OCI-LY3 (cell line): ENCODE results near the gene KRIT1.

ENCODE experiments used
- H2AFZ ChIP-seq: fragments of 200-600, 300-600 bp; shearing (Covaris generic); 2 replicates; pipeline ENCODE4 v1.6.0; 2014; ENCODE audit warnings: antibody characterized with exemption, low read depth, low read length
- H3K27ac ChIP-seq: fragments of 200-600, 300-600 bp; sonication (generic); 2 replicates; pipeline ENCODE4 v1.5.1; 2014; ENCODE audit warnings: mild to moderate bottlenecking, low read length, moderate library complexity, mixed read lengths
- H3K27me3 ChIP-seq: fragments of 200-600, 300-600 bp; sonication (generic); 2 replicates; pipeline ENCODE4 v1.6.1; 2014; ENCODE audit warnings: low read depth, low read length, mixed read lengths
- H3K36me3 ChIP-seq: fragments of 200-600, 300-600 bp; sonication (generic); replicated peaks from 2 replicates; pipeline ENCODE3; 2014; ENCODE audit warnings: low read depth, low read length, mixed read lengths
- H3K4me1 ChIP-seq: fragments of 300-600, 200-600 bp; sonication (generic); 2 replicates; pipeline ENCODE4 v1.6.1; 2014; ENCODE audit warnings: low read length, mixed read lengths
- H3K4me2 ChIP-seq: fragments of 200-600, 300-600 bp; sonication (generic); 2 replicates; pipeline ENCODE4 v1.6.1; 2014; ENCODE audit warnings: low read length, mixed read lengths
- H3K4me3 ChIP-seq: fragments of 300-600, 200-600 bp; sonication (generic); 2 replicates; pipeline ENCODE4 v1.5.1; 2014; ENCODE audit warnings: antibody characterized with exemption, mild to moderate bottlenecking, low read length, moderate library complexity
- H3K79me2 ChIP-seq: fragments of 300-600, 200-600 bp; shearing (Covaris generic); 2 replicates; pipeline ENCODE4 v1.6.1; 2014; ENCODE audit warnings: mild to moderate bottlenecking, low read length, mixed read lengths
- H3K9ac ChIP-seq: fragments of 300-600, 200-600 bp; shearing (Covaris generic); 2 replicates; pipeline ENCODE4 v1.6.0; 2014; ENCODE audit warnings: mild to moderate bottlenecking, low read length, moderate library complexity
- H3K9me3 ChIP-seq: fragments of 200-600, 300-600 bp; shearing (Covaris generic); 2 replicates; pipeline ENCODE4 v1.6.1; 2014; ENCODE audit warnings: low read length, mixed read lengths; ENCODE audit not compliant: insufficient read depth
- H4K20me1 ChIP-seq: fragments of 200-600, 300-600 bp; sonication (generic); 2 replicates; pipeline ENCODE4 v1.6.1; 2016; ENCODE audit warnings: low read length, mixed read lengths; ENCODE audit not compliant: insufficient read depth
- EZH2phosphoT487 ChIP-seq: fragments of 200-600 bp; shearing (Covaris generic); IDR thresholded peaks from 2 replicates; pipeline ENCODE4 v1.6.1; 2018; ENCODE audit warnings: antibody characterized with exemption, mixed run types, low read depth
- TF ChIP-seq, protein P1 (sequence below): fragments of 200-600, 300-600 bp; sonication (generic); IDR thresholded peaks from 2 replicates; pipeline ENCODE4 v1.5.1; 2014; ENCODE audit warnings: antibody characterized with exemption, low read length, low read depth

KRIT1 gene

DNA sequence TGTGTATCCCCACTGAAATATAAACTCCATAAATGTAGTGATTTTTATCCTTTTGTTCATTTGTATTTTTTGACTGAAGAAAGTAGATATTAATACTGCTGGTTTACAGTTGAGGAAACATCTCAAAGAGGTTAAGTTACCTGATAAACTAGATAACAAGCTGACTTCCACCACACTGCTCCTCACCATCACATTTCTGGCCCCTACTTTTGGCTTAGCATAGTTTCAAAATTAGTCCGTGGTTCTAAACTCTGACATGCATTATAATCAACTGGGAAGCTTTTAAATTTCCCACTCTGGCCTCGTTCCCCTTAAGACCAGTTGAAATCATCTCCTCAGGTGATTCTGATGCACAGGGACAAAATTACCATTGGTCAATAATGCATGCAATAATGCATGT is 43.6 kb upstream of the KRIT1 start:
- Histone ChIP-seq H3K4me3 (no peak overlapping the region), H3K4me2 (no peak overlapping the region), H4K20me1 (0 out of 2 replicates have a peak, but pooled peaks cover 4% of the 10 kb centered on the region), H3K4me1 (peaks cover 7% of the 10 kb centered on the region; the same call in 1 of the 2 replicates), H3K9ac (no peak overlapping the region), H3K27ac (no peak overlapping the region), H3K27me3 (no peaks in the 10 kb centered on the region), H3K79me2 (peaks cover 20% of the 10 kb centered on the region; the same call in 1 of the 2 replicates), H2AFZ (no peak overlapping the region), H3K36me3 (peaks cover 5% of the 10 kb centered on the region), H3K9me3 (no peaks in the 10 kb centered on the region)
- TF ChIP-seq EZH2phosphoT487 = no peak
- TF ChIP-seq, protein P1, sequence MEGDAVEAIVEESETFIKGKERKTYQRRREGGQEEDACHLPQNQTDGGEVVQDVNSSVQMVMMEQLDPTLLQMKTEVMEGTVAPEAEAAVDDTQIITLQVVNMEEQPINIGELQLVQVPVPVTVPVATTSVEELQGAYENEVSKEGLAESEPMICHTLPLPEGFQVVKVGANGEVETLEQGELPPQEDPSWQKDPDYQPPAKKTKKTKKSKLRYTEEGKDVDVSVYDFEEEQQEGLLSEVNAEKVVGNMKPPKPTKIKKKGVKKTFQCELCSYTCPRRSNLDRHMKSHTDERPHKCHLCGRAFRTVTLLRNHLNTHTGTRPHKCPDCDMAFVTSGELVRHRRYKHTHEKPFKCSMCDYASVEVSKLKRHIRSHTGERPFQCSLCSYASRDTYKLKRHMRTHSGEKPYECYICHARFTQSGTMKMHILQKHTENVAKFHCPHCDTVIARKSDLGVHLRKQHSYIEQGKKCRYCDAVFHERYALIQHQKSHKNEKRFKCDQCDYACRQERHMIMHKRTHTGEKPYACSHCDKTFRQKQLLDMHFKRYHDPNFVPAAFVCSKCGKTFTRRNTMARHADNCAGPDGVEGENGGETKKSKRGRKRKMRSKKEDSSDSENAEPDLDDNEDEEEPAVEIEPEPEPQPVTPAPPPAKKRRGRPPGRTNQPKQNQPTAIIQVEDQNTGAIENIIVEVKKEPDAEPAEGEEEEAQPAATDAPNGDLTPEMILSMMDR = no peak

DNA sequence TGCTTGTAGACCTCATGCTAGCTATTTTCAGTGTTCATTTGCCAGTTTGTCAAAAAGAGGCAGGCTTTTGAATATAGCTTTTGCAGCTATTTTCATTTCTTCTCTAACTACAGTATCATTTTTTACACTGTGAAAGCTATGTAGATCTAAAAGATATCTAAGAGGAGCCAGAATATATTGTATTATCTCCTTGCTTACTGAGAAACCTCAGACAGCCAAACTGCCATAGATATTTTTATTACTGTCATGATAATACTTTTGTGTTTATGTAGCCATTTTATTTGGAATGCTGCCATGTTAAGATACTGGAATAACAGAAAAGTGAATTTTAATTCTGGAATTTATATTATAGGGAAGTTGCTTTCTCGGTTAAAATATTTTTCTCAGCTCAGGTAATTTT is 37.2 kb upstream of the KRIT1 start:
- Histone ChIP-seq H3K4me3 (no peak overlapping the region), H3K27me3 (no peaks in the 10 kb centered on the region), H3K4me1 (no peaks in the 10 kb centered on the region), H3K9me3 (no peaks in the 10 kb centered on the region), H3K4me2 (no peak overlapping the region), H4K20me1 (0 out of 2 replicates have a peak, but pooled peaks cover 4% of the 10 kb centered on the region), H3K27ac (no peak overlapping the region), H2AFZ (no peak overlapping the region), H3K9ac (no peak overlapping the region), H3K36me3 (peaks cover 6% of the 10 kb centered on the region), H3K79me2 (peaks cover 8% of the 10 kb centered on the region; the same call in 1 of the 2 replicates)
- TF ChIP-seq EZH2phosphoT487 = no peak
- TF ChIP-seq, protein P1 = no peak

DNA sequence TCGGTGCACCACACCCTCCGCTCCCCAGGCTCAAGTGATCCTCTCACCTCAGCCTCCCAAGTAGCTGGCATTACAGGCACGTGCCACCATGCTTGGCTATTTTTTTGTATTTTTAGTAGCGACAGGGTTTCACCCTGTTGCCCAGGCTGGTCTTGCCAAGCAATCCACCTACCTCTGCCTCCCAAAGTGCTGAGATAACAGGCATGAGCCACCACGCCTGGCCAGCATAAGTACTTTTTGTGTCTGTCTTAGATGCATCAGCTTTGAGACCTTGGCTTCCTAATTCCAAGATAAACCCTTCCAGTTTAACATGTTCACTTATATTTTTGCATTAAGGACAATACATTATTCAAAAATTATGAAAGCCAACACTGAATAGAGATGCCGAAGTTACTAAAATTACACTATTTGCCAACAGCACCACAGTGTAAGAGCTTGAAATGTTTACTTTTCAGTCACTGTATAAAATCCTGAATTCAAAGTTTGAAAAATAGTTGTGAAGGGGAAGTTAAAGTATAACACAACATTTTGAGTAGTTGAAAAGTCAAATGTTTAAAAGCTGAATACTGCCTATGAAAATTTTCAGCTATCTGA is 36.6 kb upstream of the KRIT1 start:
- Histone ChIP-seq H3K9me3 (no peaks in the 10 kb centered on the region), H3K27ac (no peak overlapping the region), H3K4me1 (peaks cover under 1% of the 10 kb centered on the region; the same call in 1 of the 2 replicates), H2AFZ (no peak overlapping the region), H3K79me2 (peaks cover 12% of the 10 kb centered on the region), H3K4me2 (no peak overlapping the region), H3K36me3 (peaks cover 7% of the 10 kb centered on the region), H4K20me1 (0 out of 2 replicates have a peak, but pooled peaks cover 4% of the 10 kb centered on the region), H3K27me3 (no peaks in the 10 kb centered on the region), H3K9ac (no peak overlapping the region), H3K4me3 (no peak overlapping the region)
- no peak for TF ChIP-seq EZH2phosphoT487
- TF ChIP-seq, protein P1 = no peak

DNA sequence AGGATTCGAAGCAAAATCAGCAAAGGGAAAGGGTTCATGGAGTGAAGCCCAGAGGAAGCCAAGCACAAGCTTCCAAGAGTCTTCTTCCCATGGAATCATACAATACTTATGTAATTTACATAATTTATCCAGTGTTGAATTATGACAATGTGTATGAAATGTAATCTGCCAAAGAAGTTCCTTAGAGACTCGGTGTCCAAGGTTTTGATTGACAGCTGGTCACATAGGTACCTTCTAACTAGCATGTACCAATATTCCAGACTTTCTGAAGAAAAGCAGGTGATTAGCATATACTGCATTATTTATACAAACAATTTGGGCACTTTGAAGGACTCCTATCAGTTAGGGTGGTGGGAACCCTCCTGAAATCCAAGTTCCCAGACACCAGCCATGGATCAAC is 35.3 kb upstream of the KRIT1 start:
- peaks cover 9% of the 10 kb centered on the region for H3K36me3 ChIP-seq
- peaks cover 14% of the 10 kb centered on the region for H3K4me1 ChIP-seq
- no peak overlapping the region for H2AFZ ChIP-seq
- H3K9ac ChIP-seq = no peak overlapping the region
- H3K4me3 ChIP-seq = no peak overlapping the region
- H3K4me2 ChIP-seq = no peak overlapping the region
- H3K27me3 ChIP-seq = no peaks in the 10 kb centered on the region
- H4K20me1 ChIP-seq = 0 out of 2 replicates have a peak, but pooled peaks cover 3% of the 10 kb centered on the region
- TF ChIP-seq, protein P1 = no peak
- TF ChIP-seq EZH2phosphoT487 = no peak
- H3K27ac ChIP-seq = no peak overlapping the region
- no peaks in the 10 kb centered on the region for H3K9me3 ChIP-seq
- H3K79me2 ChIP-seq = peaks cover 16% of the 10 kb centered on the region
